Osteocyte (in vitro differentiated cells): ENCODE measurements around the gene LTK. TPM values are rescaled to one million over a fixed set of nuclear protein-coding genes. Genes with fewer than 3 reads are reported as not detected.
A peak's percentile ranks its signal among the peaks of the same experiment; 100 is the strongest.

ENCODE experiments used
- DNase-seq: peaks from one replicate; pipeline ENCODE4 v3.0.0; 2021; ENCODE audit warnings: mixed read lengths; ENCODE audit not compliant: unreplicated experiment; ENCODE audit errors: extremely low spot score
- H3K27ac Mint-ChIP-seq: one replicate; pipeline ENCODE4 v1.8.0; 2021; ENCODE audit warnings: mild to moderate bottlenecking, mixed read lengths; ENCODE audit not compliant: unreplicated experiment
- H3K27me3 Mint-ChIP-seq: one replicate; pipeline ENCODE4 v1.8.0; 2021; ENCODE audit warnings: mixed read lengths; ENCODE audit not compliant: unreplicated experiment
- H3K36me3 Mint-ChIP-seq: one replicate; pipeline ENCODE4 v1.8.0; 2021; ENCODE audit warnings: mixed read lengths; ENCODE audit not compliant: unreplicated experiment
- H3K4me1 Mint-ChIP-seq: one replicate; pipeline ENCODE4 v1.8.0; 2021; ENCODE audit warnings: mixed read lengths; ENCODE audit not compliant: unreplicated experiment
- H3K4me3 Mint-ChIP-seq: one replicate; pipeline ENCODE4 v1.8.0; 2021; ENCODE audit warnings: mild to moderate bottlenecking, moderate library complexity, mixed read lengths; ENCODE audit not compliant: unreplicated experiment
- H3K9me3 Mint-ChIP-seq: one replicate; pipeline ENCODE4 v1.8.0; 2021; ENCODE audit warnings: mixed read lengths; ENCODE audit not compliant: unreplicated experiment
- long read RNA-seq: library from polyadenylated mRNA; unstranded; transcript quantifications from one replicate; pipeline ENCODE4 v2.0.0, GENCODE V29; 2021
- total RNA-seq: library from RNA; stranded (reverse); gene quantifications from 2 replicates; pipeline ENCODE4 v1.2.1, GENCODE V29; 2021
- TF ChIP-seq, protein P1 (sequence below): fragments of 200-600 bp; sonication (generic); IDR thresholded peaks from 2 replicates; pipeline ENCODE4 v1.5.0; 2021; ENCODE audit warnings: antibody characterized with exemption, mild to moderate bottlenecking, moderate library complexity

The LTK gene
- 0.50 and 0.91 TPM in 2 replicates for total RNA-seq
- long read RNA-seq, result 0 reads

DNA sequence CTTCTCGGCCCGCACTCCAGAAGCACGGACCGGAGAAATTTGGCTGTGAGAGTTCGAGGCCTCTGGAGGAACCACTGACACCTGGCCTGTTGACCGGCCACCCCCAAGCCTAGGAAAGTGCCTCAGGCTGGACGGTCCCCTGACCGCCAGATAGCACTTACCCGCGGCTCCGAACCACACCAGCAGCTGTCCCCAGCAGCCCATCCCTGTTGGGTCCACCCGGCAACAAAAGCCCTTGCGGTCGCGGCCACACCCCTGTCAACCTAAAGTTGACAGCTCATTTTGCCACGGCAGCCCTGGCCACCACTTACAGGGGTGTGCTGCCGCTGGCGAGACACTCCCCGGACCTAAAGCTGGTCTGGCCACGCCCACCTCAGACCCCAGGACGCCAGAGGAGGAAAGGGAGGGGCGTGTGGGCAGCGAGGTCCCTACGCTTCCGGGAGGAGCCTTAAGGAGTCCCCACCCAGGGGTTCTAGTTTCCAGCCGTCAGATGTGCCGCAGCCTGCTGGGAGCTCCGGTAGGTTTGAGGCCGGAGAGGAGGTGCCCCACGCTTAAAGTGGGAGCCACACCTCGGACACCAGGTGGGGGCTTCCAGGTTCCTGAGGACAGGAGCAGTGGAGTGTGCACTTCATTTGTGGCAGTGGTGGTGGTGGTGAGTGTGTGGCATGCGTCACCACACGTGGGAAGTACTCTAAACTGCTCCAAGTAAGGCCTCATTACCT lies at the start of gene LTK:
Gene LTK, minus strand, starts transcription at position 322 of the 722 bp plus-strand sequence. Its CDS starts 118 bp downstream, at position 204.
- Mint-ChIP-seq H3K9me3 (no peaks in the 10 kb centered on the region), H3K27ac (no peak within 1 kb of the TSS), H3K4me3 (peak within 1 kb of the TSS; percentile 72), H3K27me3 (peaks cover 26% of the 10 kb centered on the region), H3K36me3 (no peaks in the 10 kb centered on the region), H3K4me1 (peaks cover 20% of the 10 kb centered on the region)
- DNase-seq, result no peak
- TF ChIP-seq, protein P1, sequence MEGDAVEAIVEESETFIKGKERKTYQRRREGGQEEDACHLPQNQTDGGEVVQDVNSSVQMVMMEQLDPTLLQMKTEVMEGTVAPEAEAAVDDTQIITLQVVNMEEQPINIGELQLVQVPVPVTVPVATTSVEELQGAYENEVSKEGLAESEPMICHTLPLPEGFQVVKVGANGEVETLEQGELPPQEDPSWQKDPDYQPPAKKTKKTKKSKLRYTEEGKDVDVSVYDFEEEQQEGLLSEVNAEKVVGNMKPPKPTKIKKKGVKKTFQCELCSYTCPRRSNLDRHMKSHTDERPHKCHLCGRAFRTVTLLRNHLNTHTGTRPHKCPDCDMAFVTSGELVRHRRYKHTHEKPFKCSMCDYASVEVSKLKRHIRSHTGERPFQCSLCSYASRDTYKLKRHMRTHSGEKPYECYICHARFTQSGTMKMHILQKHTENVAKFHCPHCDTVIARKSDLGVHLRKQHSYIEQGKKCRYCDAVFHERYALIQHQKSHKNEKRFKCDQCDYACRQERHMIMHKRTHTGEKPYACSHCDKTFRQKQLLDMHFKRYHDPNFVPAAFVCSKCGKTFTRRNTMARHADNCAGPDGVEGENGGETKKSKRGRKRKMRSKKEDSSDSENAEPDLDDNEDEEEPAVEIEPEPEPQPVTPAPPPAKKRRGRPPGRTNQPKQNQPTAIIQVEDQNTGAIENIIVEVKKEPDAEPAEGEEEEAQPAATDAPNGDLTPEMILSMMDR, result no peak

DNA sequence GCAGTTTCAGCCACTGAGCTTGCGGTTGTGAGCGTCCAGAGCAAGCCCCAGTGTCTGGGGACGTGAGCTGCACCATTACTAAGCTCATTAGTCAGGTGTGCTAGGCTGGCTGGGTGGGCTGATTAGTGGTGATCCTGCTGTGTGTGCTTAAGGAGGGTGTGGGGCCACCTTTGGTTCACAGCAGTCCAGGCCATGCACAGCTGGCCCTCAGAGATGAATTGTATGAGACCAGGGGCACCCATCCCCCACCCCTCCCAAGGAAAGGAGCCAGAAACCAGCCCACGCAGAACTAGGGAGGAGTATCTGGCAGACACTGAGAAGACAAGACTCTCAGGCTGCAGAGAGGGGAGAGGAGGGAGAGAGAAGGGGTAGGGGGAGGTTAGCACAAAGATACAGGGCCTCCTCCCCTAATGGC lies 49.2 kb upstream of the LTK start:
- H3K9me3 Mint-ChIP-seq, result no peaks in the 10 kb centered on the region
- H3K27ac Mint-ChIP-seq, result no peak overlapping the region
- no peak overlapping the region for H3K4me3 Mint-ChIP-seq
- no peaks in the 10 kb centered on the region for H3K27me3 Mint-ChIP-seq
- TF ChIP-seq, protein P1, result no peak
- peaks cover 28% of the 10 kb centered on the region for H3K4me1 Mint-ChIP-seq
- DNase-seq, result no peak
- no peaks in the 10 kb centered on the region for H3K36me3 Mint-ChIP-seq

DNA sequence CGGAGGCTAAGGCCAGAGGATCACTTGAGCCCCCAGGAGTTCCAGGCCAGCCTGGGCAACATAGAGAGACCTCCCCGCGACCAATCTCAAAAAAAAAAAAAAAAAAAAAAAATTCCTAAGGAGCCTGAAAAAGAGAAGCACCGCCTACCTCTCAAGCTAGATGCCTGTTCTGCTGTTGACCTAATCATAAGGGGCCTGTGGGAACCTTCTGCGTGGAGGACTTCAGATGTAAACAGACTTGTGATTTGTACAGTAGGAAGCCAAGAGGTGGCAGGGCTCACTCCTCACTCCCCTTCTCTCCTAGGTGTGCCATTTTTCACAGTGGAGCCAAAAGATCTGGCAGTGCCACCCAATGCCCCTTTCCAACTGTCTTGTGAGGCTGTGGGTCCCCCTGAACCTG lies 48.6 kb upstream of the LTK start:
- H3K27ac Mint-ChIP-seq, result no peak overlapping the region
- peaks cover 31% of the 10 kb centered on the region for H3K4me1 Mint-ChIP-seq
- H3K27me3 Mint-ChIP-seq, result no peaks in the 10 kb centered on the region
- H3K4me3 Mint-ChIP-seq, result no peak overlapping the region
- H3K9me3 Mint-ChIP-seq, result no peaks in the 10 kb centered on the region
- H3K36me3 Mint-ChIP-seq, result no peaks in the 10 kb centered on the region
- TF ChIP-seq, protein P1, result no peak
- DNase-seq, result no peak

DNA sequence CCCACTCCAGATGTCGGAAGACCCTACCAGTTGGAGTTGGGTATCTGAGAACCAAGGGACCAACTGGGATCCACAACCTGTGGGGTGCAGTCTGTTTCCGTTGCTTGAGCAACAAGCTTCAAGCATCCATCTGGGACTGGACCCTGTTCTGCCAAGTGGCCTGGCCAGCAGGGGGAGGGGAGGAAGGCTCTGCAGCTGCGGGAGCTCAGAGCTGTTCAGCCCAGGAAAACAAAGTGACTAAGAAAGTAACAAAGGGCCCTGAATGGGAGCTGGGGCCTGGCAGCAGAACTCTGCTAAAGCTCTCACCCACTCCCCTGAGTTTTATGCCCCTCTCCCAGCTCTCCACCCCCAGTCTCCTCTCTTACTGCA lies 48.1 kb upstream of the LTK start:
- peaks cover 31% of the 10 kb centered on the region for H3K4me1 Mint-ChIP-seq
- TF ChIP-seq, protein P1, result peak; percentile 18
- DNase-seq, result no peak
- H3K36me3 Mint-ChIP-seq, result no peaks in the 10 kb centered on the region
- H3K4me3 Mint-ChIP-seq, result no peak overlapping the region
- H3K27ac Mint-ChIP-seq, result no peak overlapping the region
- H3K27me3 Mint-ChIP-seq, result no peaks in the 10 kb centered on the region
- H3K9me3 Mint-ChIP-seq, result no peaks in the 10 kb centered on the region

DNA sequence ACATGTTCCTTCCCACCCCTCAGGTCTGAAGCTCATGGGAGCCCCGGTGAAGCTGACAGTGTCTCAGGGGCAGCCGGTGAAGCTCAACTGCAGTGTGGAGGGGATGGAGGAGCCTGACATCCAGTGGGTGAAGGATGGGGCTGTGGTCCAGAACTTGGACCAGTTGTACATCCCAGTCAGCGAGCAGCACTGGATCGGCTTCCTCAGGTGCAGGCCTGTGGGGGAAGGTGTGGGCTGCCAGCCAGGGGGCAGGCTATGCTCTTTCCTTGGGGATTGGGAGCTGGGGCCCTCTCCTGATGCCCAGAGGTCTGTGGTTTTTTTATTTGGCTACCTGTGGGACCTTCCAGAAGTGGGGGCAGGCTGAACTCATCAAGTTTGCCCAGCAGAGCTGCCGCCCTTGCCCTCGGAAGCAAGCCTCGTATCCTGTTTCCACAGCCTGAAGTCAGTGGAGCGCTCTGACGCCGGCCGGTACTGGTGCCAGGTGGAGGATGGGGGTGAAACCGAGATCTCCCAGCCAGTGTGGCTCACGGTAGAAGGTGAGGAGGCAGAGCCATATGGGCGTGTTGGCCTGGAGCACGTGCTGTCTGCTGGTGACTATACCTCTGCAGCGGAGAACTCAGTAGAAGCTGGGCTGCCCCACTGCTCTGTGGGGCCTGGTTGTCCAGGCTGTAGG lies 47.6 kb upstream of the LTK start:
- DNase-seq, result no peak
- no peak overlapping the region for H3K27ac Mint-ChIP-seq
- no peaks in the 10 kb centered on the region for H3K36me3 Mint-ChIP-seq
- H3K4me3 Mint-ChIP-seq, result no peak overlapping the region
- no peaks in the 10 kb centered on the region for H3K27me3 Mint-ChIP-seq
- TF ChIP-seq, protein P1, result no peak
- no peaks in the 10 kb centered on the region for H3K9me3 Mint-ChIP-seq
- H3K4me1 Mint-ChIP-seq, result peaks cover 27% of the 10 kb centered on the region
